Measurements from ENCODE around the gene GRAMD4.

The GRAMD4 gene

GRCh38 chr22:46578824-46579561 is 41.2 kb upstream of the GRAMD4 start:
- peaks cover 10% of the 10 kb centered on the region for H3K27me3 Mint-ChIP-seq (ENCODE audit: low read depth)

GRCh38 chr22:46579751-46580449 is 40.3 kb upstream of the GRAMD4 start:
- H3K36me3 Mint-ChIP-seq (ENCODE audit: low read depth), result no peaks in the 10 kb centered on the region
- H3K4me3 Mint-ChIP-seq, result peak overlapping the region; percentile 83 to 91 (median 90)
- H3K27ac Mint-ChIP-seq, result peak overlapping the region in 2 of 3 experiments; percentile 55 to 83
- H3K4me1 Mint-ChIP-seq, result peaks cover 26% of the 10 kb centered on the region
- no peaks in the 10 kb centered on the region for H3K9me3 Mint-ChIP-seq
- no peak for TF ChIP-seq CTCF (IDR thresholded peaks at IDR 0.05; ENCODE audit: unreplicated experiment in 3 of 3)
- H3K27me3 Mint-ChIP-seq (ENCODE audit: low read depth), result peaks cover 19% of the 10 kb centered on the region

More at GRCh38 chr22:46578824-46579561, 41.2 kb upstream of the GRAMD4 start:
- peak overlapping the region; percentile 36 to 83 (median 55) for H3K27ac Mint-ChIP-seq
- no peaks in the 10 kb centered on the region for H3K9me3 Mint-ChIP-seq
- peak overlapping the region; percentile 83 to 91 (median 90) for H3K4me3 Mint-ChIP-seq
- H3K36me3 Mint-ChIP-seq (ENCODE audit: low read depth), result no peaks in the 10 kb centered on the region
- no peak for TF ChIP-seq CTCF (IDR thresholded peaks at IDR 0.05; ENCODE audit: unreplicated experiment in 3 of 3)
- H3K4me1 Mint-ChIP-seq, result peaks cover 21% of the 10 kb centered on the region

GRCh38 chr22:46580940-46581537 is 39.1 kb upstream of the GRAMD4 start:
- Mint-ChIP-seq H3K27me3 (ENCODE audit: low read depth) (peaks cover 23% of the 10 kb centered on the region), H3K4me3 (no peak overlapping the region), H3K27ac (no peak overlapping the region), H3K9me3 (no peaks in the 10 kb centered on the region), H3K4me1 (peaks cover 26% of the 10 kb centered on the region), H3K36me3 (ENCODE audit: low read depth) (no peaks in the 10 kb centered on the region)
- TF ChIP-seq CTCF (IDR thresholded peaks at IDR 0.05; ENCODE audit: unreplicated experiment in 3 of 3), result no peak

- no peak for TF ChIP-seq CTCF (IDR thresholded peaks at IDR 0.05; ENCODE audit: unreplicated experiment in 3 of 3)
- peaks cover 27% of the 10 kb centered on the region for H3K4me1 Mint-ChIP-seq
- H3K27me3 Mint-ChIP-seq (ENCODE audit: low read depth), result peaks cover 23% of the 10 kb centered on the region
These were observed 38.5 kb upstream of the GRAMD4 start for GRCh38 chr22:46581538-46582244.

GRCh38 chr22:46582281-46582933 is 37.8 kb upstream of the GRAMD4 start:
- no peaks in the 10 kb centered on the region for H3K36me3 Mint-ChIP-seq (ENCODE audit: low read depth)
- H3K27me3 Mint-ChIP-seq (ENCODE audit: low read depth), result peaks cover 23% of the 10 kb centered on the region
- peaks cover 34% of the 10 kb centered on the region for H3K4me1 Mint-ChIP-seq
- TF ChIP-seq CTCF (IDR thresholded peaks at IDR 0.05; ENCODE audit: unreplicated experiment in 3 of 3), result no peak
- H3K9me3 Mint-ChIP-seq, result no peaks in the 10 kb centered on the region
- H3K27ac Mint-ChIP-seq, result no peak overlapping the region
- no peak overlapping the region for H3K4me3 Mint-ChIP-seq

More at GRCh38 chr22:46581538-46582244, 38.5 kb upstream of the GRAMD4 start:
- H3K27ac Mint-ChIP-seq, result no peak overlapping the region
- H3K4me3 Mint-ChIP-seq, result peak overlapping the region in 1 of 3 experiments; percentile 5
- no peaks in the 10 kb centered on the region for H3K9me3 Mint-ChIP-seq
- H3K36me3 Mint-ChIP-seq (ENCODE audit: low read depth), result no peaks in the 10 kb centered on the region

All from nephron (organoid).